Bronchial epithelial cell (primary cell): ENCODE results near the gene LRRC61. TPM values are rescaled to one million over a fixed set of nuclear protein-coding genes. Genes with fewer than 3 reads are reported as not detected.

Experiments used
- DNase-seq: peaks from one replicate; pipeline ENCODE4 v3.0.0-alpha.2; 2010; ENCODE audit warnings: low read depth
- FAIRE-seq: peaks from 2 replicates; lab custom pipeline; 2011; peaks lifted over from hg19 to GRCh38; lab: Jason Lieb, UNC
- H3K27me3 ChIP-seq: 2 replicates; pipeline ENCODE4 v1.5.1; 2011; ENCODE audit warnings: low read length; ENCODE audit not compliant: control insufficient read depth, insufficient read depth
- H3K36me3 ChIP-seq: 2 replicates; pipeline ENCODE4 v1.5.1; 2011; ENCODE audit warnings: low read length; ENCODE audit not compliant: control insufficient read depth, insufficient read depth
- H3K4me3 ChIP-seq: 2 replicates; pipeline ENCODE4 v1.5.1; 2011; ENCODE audit warnings: mild to moderate bottlenecking, low read depth, low read length, control low read depth
- CTCF ChIP-seq: IDR thresholded peaks from 2 replicates; pipeline ENCODE4 v1.5.1; 2011; ENCODE audit warnings: mild to moderate bottlenecking, moderate library complexity, low read length, control low read depth, inconsistent platforms; ENCODE audit not compliant: insufficient read depth, severe bottlenecking
- total RNA-seq: library from RNA; depleted of rRNA; stranded (reverse); fragments of >200 nt; gene quantifications from 2 replicates; pipeline ENCODE4 v1.2.1, GENCODE V29; 2014

LRRC61 gene
- total RNA-seq, 1 donor from 2014 or later = 7.6 TPM

GRCh38 chr7:150371996-150372270 is 48.8 kb downstream of the LRRC61 start:
- no peaks in the 10 kb centered on the region for H3K27me3 ChIP-seq
- H3K4me3 ChIP-seq = no peak overlapping the region
- FAIRE-seq (no peak), DNase-seq (no peak)
- H3K36me3 ChIP-seq = peaks cover 5% of the 10 kb centered on the region
- TF ChIP-seq CTCF = no peak

GRCh38 chr7:150372271-150373048 is 49.3 kb downstream of the LRRC61 start:
- Histone ChIP-seq H3K4me3 (no peak overlapping the region), H3K27me3 (no peaks in the 10 kb centered on the region), H3K36me3 (peaks cover 5% of the 10 kb centered on the region)
- TF ChIP-seq CTCF = no peak
- FAIRE-seq (no peak), DNase-seq (no peak)

- no peak overlapping the region for H3K4me3 ChIP-seq
- H3K27me3 ChIP-seq = no peaks in the 10 kb centered on the region
- FAIRE-seq (no peak), DNase-seq (peak; percentile 52)
- peaks cover 5% of the 10 kb centered on the region for H3K36me3 ChIP-seq
- no peak for TF ChIP-seq CTCF
Observed at GRCh38 chr7:150373049-150373801, 50.1 kb downstream of the LRRC61 start.

- Histone ChIP-seq H3K27me3 (no peaks in the 10 kb centered on the region), H3K4me3 (no peak overlapping the region), H3K36me3 (peaks cover 5% of the 10 kb centered on the region)
- TF ChIP-seq CTCF = no peak
- DNase-seq = no peak
- no peak for FAIRE-seq
Observed at GRCh38 chr7:150374026-150374425, 50.9 kb downstream of the LRRC61 start.

GRCh38 chr7:150374472-150374871 is 51.3 kb downstream of the LRRC61 start:
- TF ChIP-seq CTCF = no peak
- Histone ChIP-seq H3K36me3 (peaks cover 5% of the 10 kb centered on the region), H3K27me3 (no peaks in the 10 kb centered on the region), H3K4me3 (no peak overlapping the region)
- FAIRE-seq (no peak), DNase-seq (no peak)
